Neural crest cell (in vitro differentiated cells): Measurements from ENCODE around the gene DIS3L2. TPM values are rescaled to one million over a fixed set of nuclear protein-coding genes. Genes with fewer than 3 reads are reported as not detected.

Source experiments
- DNase-seq: peaks from one replicate; pipeline ENCODE4 v3.0.0; 2021; ENCODE audit warnings: low read depth, mixed read lengths, low spot score
- H3K27ac Mint-ChIP-seq: one replicate; pipeline ENCODE4 v1.8.0; 2021; ENCODE audit warnings: mild to moderate bottlenecking, mixed read lengths; ENCODE audit not compliant: unreplicated experiment
- H3K27me3 Mint-ChIP-seq: 2 replicates; pipeline ENCODE4 v1.8.0; 2021; ENCODE audit warnings: low read depth, mild to moderate bottlenecking, mixed read lengths
- H3K36me3 Mint-ChIP-seq: 2 replicates; pipeline ENCODE4 v1.8.0; 2021; ENCODE audit warnings: low read depth, mild to moderate bottlenecking, mixed read lengths
- H3K4me1 Mint-ChIP-seq: 2 replicates; pipeline ENCODE4 v1.8.0; 2021; ENCODE audit warnings: mixed read lengths
- H3K4me3 Mint-ChIP-seq: one replicate; pipeline ENCODE4 v1.8.0; 2021; ENCODE audit warnings: mild to moderate bottlenecking, mixed read lengths
- H3K9me3 Mint-ChIP-seq: 2 replicates; pipeline ENCODE4 v1.8.0; 2021; ENCODE audit warnings: mixed read lengths
- total RNA-seq: library from RNA; stranded (reverse); gene quantifications from 2 replicates; pipeline ENCODE4 v1.2.1, GENCODE V29; 2021
- TF ChIP-seq, protein P1 (sequence below): fragments of 200-600 bp; sonication (generic); conservative IDR thresholded peaks from 2 replicates; pipeline ENCODE4 v1.5.0; 2021; ENCODE audit warnings: antibody characterized with exemption, mild to moderate bottlenecking

DIS3L2 gene
- total RNA-seq, 1 donor from 2014 or later: 51.9 TPM

- H3K9me3 Mint-ChIP-seq: peaks cover 2% of the 10 kb centered on the region
- no peaks in the 10 kb centered on the region for H3K27me3 Mint-ChIP-seq
- TF ChIP-seq, protein P1, sequence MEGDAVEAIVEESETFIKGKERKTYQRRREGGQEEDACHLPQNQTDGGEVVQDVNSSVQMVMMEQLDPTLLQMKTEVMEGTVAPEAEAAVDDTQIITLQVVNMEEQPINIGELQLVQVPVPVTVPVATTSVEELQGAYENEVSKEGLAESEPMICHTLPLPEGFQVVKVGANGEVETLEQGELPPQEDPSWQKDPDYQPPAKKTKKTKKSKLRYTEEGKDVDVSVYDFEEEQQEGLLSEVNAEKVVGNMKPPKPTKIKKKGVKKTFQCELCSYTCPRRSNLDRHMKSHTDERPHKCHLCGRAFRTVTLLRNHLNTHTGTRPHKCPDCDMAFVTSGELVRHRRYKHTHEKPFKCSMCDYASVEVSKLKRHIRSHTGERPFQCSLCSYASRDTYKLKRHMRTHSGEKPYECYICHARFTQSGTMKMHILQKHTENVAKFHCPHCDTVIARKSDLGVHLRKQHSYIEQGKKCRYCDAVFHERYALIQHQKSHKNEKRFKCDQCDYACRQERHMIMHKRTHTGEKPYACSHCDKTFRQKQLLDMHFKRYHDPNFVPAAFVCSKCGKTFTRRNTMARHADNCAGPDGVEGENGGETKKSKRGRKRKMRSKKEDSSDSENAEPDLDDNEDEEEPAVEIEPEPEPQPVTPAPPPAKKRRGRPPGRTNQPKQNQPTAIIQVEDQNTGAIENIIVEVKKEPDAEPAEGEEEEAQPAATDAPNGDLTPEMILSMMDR: no peak
- peaks cover 18% of the 10 kb centered on the region for H3K36me3 Mint-ChIP-seq
- DNase-seq: no peak
- H3K4me3 Mint-ChIP-seq: no peak overlapping the region
- peak overlapping the region; percentile 21 for H3K27ac Mint-ChIP-seq
- peaks cover 18% of the 10 kb centered on the region for H3K4me1 Mint-ChIP-seq
Measured at GRCh38 chr2:232203166-232203891, 241.8 kb downstream of the DIS3L2 start.

GRCh38 chr2:232203936-232204335 lies 242.4 kb downstream of the DIS3L2 start:
- H3K27me3 Mint-ChIP-seq: no peaks in the 10 kb centered on the region
- peaks cover 15% of the 10 kb centered on the region for H3K36me3 Mint-ChIP-seq
- H3K4me3 Mint-ChIP-seq: no peak overlapping the region
- peaks cover 18% of the 10 kb centered on the region for H3K4me1 Mint-ChIP-seq
- DNase-seq: no peak
- TF ChIP-seq, protein P1: no peak
- peaks cover 2% of the 10 kb centered on the region for H3K9me3 Mint-ChIP-seq
- H3K27ac Mint-ChIP-seq: peak overlapping the region; percentile 2

DNA sequence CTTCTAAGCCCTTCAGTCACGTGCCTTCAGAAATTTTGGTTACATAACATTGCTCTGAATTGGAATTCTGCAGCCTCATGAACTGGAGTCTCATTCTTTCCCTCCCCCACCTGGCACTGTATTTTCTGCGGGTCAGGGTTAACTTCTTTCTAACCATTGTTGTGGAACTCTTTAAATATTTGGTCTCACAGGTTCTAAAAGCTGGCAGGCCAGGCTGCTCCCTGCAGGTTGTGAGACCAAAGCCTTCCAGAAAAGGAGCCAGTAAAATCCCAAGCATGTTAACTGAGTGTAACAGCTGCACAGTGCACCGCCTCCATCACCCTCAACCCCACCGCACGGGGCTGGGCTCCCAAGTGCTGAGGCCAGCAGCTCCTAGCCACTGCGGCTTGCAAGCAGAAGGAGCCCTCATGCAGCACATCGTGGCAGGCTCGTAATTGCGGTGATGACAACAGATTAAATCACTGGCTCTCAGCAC lies 243.0 kb downstream of the DIS3L2 start:
- no peaks in the 10 kb centered on the region for H3K27me3 Mint-ChIP-seq
- peaks cover 18% of the 10 kb centered on the region for H3K4me1 Mint-ChIP-seq
- TF ChIP-seq, protein P1: no peak
- peaks cover 14% of the 10 kb centered on the region for H3K36me3 Mint-ChIP-seq
- no peak for DNase-seq
- peaks cover 2% of the 10 kb centered on the region for H3K9me3 Mint-ChIP-seq
- H3K4me3 Mint-ChIP-seq: no peak overlapping the region
- no peak overlapping the region for H3K27ac Mint-ChIP-seq

DNA sequence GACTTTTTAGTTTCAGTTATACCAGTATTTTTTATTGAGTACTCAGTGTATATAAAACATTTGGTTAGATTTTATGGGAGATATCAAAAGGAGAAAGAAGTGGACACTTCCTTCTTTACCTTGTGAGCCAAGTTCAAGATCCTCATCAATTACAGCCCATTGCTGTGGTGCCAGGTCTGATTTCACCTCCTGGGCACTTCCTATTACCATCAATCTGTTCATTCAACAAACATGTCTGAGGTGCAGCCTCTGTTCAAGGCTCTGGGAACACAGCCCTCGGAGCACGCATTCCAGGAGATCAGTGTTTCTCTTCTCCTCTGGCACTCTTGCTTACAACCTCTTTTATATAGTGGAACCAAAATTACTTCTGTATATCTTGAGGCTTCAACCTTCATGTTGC lies 245.7 kb downstream of the DIS3L2 start:
- no peak overlapping the region for H3K4me3 Mint-ChIP-seq
- H3K4me1 Mint-ChIP-seq: peaks cover 18% of the 10 kb centered on the region
- peak overlapping the region; percentile 53 for H3K27ac Mint-ChIP-seq
- DNase-seq: no peak
- no peaks in the 10 kb centered on the region for H3K27me3 Mint-ChIP-seq
- peaks cover 10% of the 10 kb centered on the region for H3K36me3 Mint-ChIP-seq
- TF ChIP-seq, protein P1: no peak
- no peaks in the 10 kb centered on the region for H3K9me3 Mint-ChIP-seq

DNA sequence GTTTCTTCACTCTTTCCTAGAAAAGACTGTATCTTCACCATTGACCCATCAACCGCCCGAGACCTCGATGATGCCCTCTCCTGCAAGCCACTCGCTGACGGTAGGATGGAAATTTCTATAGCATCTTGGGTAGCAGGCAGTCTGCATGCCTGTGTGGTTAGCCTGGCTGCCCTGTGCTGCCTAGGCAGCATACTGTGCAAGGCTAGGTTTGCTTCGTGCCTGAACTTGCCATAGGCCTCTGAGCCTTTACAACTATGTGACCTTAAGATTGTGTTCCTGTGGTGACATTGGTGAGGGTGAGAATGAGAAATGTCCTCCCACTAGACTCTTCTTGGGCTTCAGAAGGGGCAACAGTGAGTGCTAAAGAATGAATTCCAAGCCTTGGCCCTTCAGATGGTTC lies 248.8 kb downstream of the DIS3L2 start:
- Mint-ChIP-seq H3K9me3 (no peaks in the 10 kb centered on the region), H3K36me3 (peaks cover 13% of the 10 kb centered on the region), H3K4me1 (peaks cover 4% of the 10 kb centered on the region), H3K27ac (no peak overlapping the region), H3K4me3 (no peak overlapping the region), H3K27me3 (no peaks in the 10 kb centered on the region)
- TF ChIP-seq, protein P1: no peak
- no peak for DNase-seq
